ENCODE measurements around the gene ZNF285. TPM values are rescaled to one million over a fixed set of nuclear protein-coding genes. Genes with fewer than 3 reads are reported as not detected.

ZNF285 gene
- polyA plus RNA-seq, 1 of the 3 experiments (the other 2 are of a cell fraction): 0.87 TPM

GRCh38 chr19:44438441-44438840 lies 37.0 kb upstream of the ZNF285 start:
- TF ChIP-seq GATA2 (CRISPR knock-in tag; IDR thresholded peaks at IDR 0.05) (no peak), CTCF (IDR thresholded peaks at IDR 0.05) (no peak), RAD21 (IDR thresholded peaks at IDR 0.05; ENCODE audit: low read length) (no peak), TAF1 (IDR thresholded peaks at IDR 0.05; ENCODE audit: borderline replicate concordance, low read depth, low read length) (no peak), ZBTB33 (IDR thresholded peaks at IDR 0.05; ENCODE audit: borderline replicate concordance, low read depth) (no peak), NRF1 (IDR thresholded peaks at IDR 0.05; ENCODE audit: low read depth, low read length) (no peak)
- no peaks in the 10 kb centered on the region for H3K4me1 ChIP-seq (ENCODE audit: control insufficient read depth in 1 of 2, insufficient read depth in 2 of 2, low read depth in 1 of 2, low read length in 1 of 2)
- peaks cover 0 to 3% of the 10 kb centered on the region in 2 experiments for H3K36me3 ChIP-seq (replicated peaks in 1 of 2; ENCODE audit: control insufficient read depth in 1 of 2, insufficient read depth in 2 of 2, low read length in 1 of 2)
- no peaks in the 10 kb centered on the region for H3K27me3 ChIP-seq (ENCODE audit: insufficient read depth)
- no peaks in the 10 kb centered on the region for H3K9me3 ChIP-seq
- H3K27ac ChIP-seq (ENCODE audit: low read depth in 2 of 2, low read length in 1 of 2): no peak overlapping the region
- no peak overlapping the region for H3K4me3 ChIP-seq (ENCODE audit: low read depth in 2 of 2, low read length in 1 of 2)
- no peaks in the 10 kb centered on the region for H4K20me1 ChIP-seq (ENCODE audit: insufficient read depth)
- 76% methylated on average over 3 of the region's 3 CpGs for WGBS (ENCODE audit: low lambda C conversion rate)
- H3K9ac ChIP-seq: no peak overlapping the region
- CTCF ChIA-PET: no interaction called here
- H3F3A ChIP-seq (replicated peaks; ENCODE audit: insufficient read depth): no peaks in the 10 kb centered on the region
- POLR2A ChIA-PET: no interaction called here
- no peaks in the 10 kb centered on the region for H3K9me2 ChIP-seq
- DNase-seq: no peak
- H3K79me2 ChIP-seq (ENCODE audit: insufficient read depth): no peaks in the 10 kb centered on the region
- no peak overlapping the region for H3K4me2 ChIP-seq
- H2AFZ ChIP-seq (ENCODE audit: low read depth): no peak overlapping the region

GRCh38 chr19:44435441-44435840 lies 34.0 kb upstream of the ZNF285 start:
- peaks cover 0 to 4% of the 10 kb centered on the region in 2 experiments for H3K36me3 ChIP-seq (replicated peaks in 1 of 2; ENCODE audit: control insufficient read depth in 1 of 2, insufficient read depth in 2 of 2, low read length in 1 of 2)
- no peaks in the 10 kb centered on the region for H3K79me2 ChIP-seq (ENCODE audit: insufficient read depth)
- H2AFZ ChIP-seq (ENCODE audit: low read depth): no peak overlapping the region
- no peak overlapping the region for H3K4me3 ChIP-seq (ENCODE audit: low read depth in 2 of 2, low read length in 1 of 2)
- H3K27ac ChIP-seq (ENCODE audit: low read depth in 2 of 2, low read length in 1 of 2): no peak overlapping the region
- H3K9me2 ChIP-seq: no peaks in the 10 kb centered on the region
- ChIA-PET POLR2A (no interaction called here), CTCF (no interaction called here)
- TF ChIP-seq NFIC (IDR thresholded peaks at IDR 0.05; ENCODE audit: borderline replicate concordance): no peak
- no peak for TF ChIP-seq GABPA (IDR thresholded peaks at IDR 0.05; ENCODE audit: low read depth)
- TF ChIP-seq RFX5 (IDR thresholded peaks at IDR 0.05; ENCODE audit: low read length): no peak
- no peak for TF ChIP-seq MEF2A (IDR thresholded peaks at IDR 0.05; ENCODE audit: borderline replicate concordance, low read depth)
- no peak for TF ChIP-seq MXI1 (IDR thresholded peaks at IDR 0.05; ENCODE audit: low read depth, low read length)
- TF ChIP-seq TCF12 (IDR thresholded peaks at IDR 0.05): no peak
- TF ChIP-seq RCOR1 (IDR thresholded peaks at IDR 0.05; ENCODE audit: low read length): no peak
- TF ChIP-seq TEAD4 (IDR thresholded peaks at IDR 0.05; ENCODE audit: borderline replicate concordance, insufficient read depth): no peak
- no peak for TF ChIP-seq NRF1 (IDR thresholded peaks at IDR 0.05; ENCODE audit: low read depth, low read length)
- no peak for TF ChIP-seq REST (IDR thresholded peaks at IDR 0.05; ENCODE audit: low read depth, low read length)
- no peak for TF ChIP-seq ELF1 (IDR thresholded peaks at IDR 0.05)
- no peaks in the 10 kb centered on the region for H3F3A ChIP-seq (replicated peaks; ENCODE audit: insufficient read depth)
- no peak overlapping the region for H3K4me2 ChIP-seq
- no peak for DNase-seq
- 77% methylated on average over 2 of the region's 2 CpGs for WGBS (ENCODE audit: low lambda C conversion rate)
- no peaks in the 10 kb centered on the region for H3K9me3 ChIP-seq
- no peaks in the 10 kb centered on the region for H3K27me3 ChIP-seq (ENCODE audit: insufficient read depth)
- no peaks in the 10 kb centered on the region for H4K20me1 ChIP-seq (ENCODE audit: insufficient read depth)
- H3K9ac ChIP-seq: no peak overlapping the region
- H3K4me1 ChIP-seq (ENCODE audit: control insufficient read depth in 1 of 2, insufficient read depth in 2 of 2, low read depth in 1 of 2, low read length in 1 of 2): no peaks in the 10 kb centered on the region

All from SK-N-SH (cell line).